SK-N-SH treated with all-trans-retinoic acid at 6 μM for 48 hours (cell line): ENCODE data around the gene REEP6.

ENCODE experiments used
- ARNTL ChIP-seq: fragments of 450-650 bp; formaldehyde crosslinking; IDR thresholded peaks from 2 replicates; pipeline ENCODE4 v1.5.0; 2020; ENCODE audit warnings: low read depth, mild to moderate bottlenecking, moderate library complexity, borderline replicate concordance
- CSDC2 ChIP-seq: fragments of 250-450 bp; sonication (Bioruptor Pico); IDR thresholded peaks from 2 replicates; pipeline ENCODE4 v1.5.0; 2020; ENCODE audit warnings: mild to moderate bottlenecking, moderate library complexity
- ESRRG ChIP-seq: fragments of 250-450 bp; sonication (Bioruptor Pico); IDR thresholded peaks from 2 replicates; pipeline ENCODE4 v1.6.1; 2021; ENCODE audit warnings: mild to moderate bottlenecking
- ISL1 ChIP-seq: fragments of 250-450 bp; sonication (Bioruptor Pico); IDR thresholded peaks from 2 replicates; pipeline ENCODE4 v2.1.2; 2022; ENCODE audit warnings: mild to moderate bottlenecking, moderate library complexity
- PPARA ChIP-seq: fragments of 250-450 bp; sonication (Bioruptor Pico); IDR thresholded peaks from 2 replicates; pipeline ENCODE4 v1.5.0; 2020; ENCODE audit warnings: mild to moderate bottlenecking, borderline replicate concordance
- RARB ChIP-seq: fragments of 250-450 bp; sonication (Bioruptor Pico); IDR thresholded peaks from 2 replicates; pipeline ENCODE4 v1.8.0; 2021; ENCODE audit warnings: mild to moderate bottlenecking, moderate library complexity
- SNAI2 ChIP-seq: fragments of 250-450 bp; sonication (Bioruptor Pico); IDR thresholded peaks from 2 replicates; pipeline ENCODE4 v1.5.0; 2020; ENCODE audit warnings: mild to moderate bottlenecking, moderate library complexity
- TCF4 ChIP-seq: fragments of 250-450 bp; sonication (Bioruptor Pico); IDR thresholded peaks from 2 replicates; pipeline ENCODE4 v1.8.0; 2021; ENCODE audit warnings: mild to moderate bottlenecking, moderate library complexity, borderline replicate concordance
- ZFP3 ChIP-seq: fragments of 250-450 bp; sonication (Bioruptor Pico); IDR thresholded peaks from 2 replicates; pipeline ENCODE4 v1.5.0; 2020; ENCODE audit warnings: mild to moderate bottlenecking, moderate library complexity
- ZFP30 ChIP-seq: fragments of 450-650 bp; formaldehyde crosslinking; IDR thresholded peaks from 2 replicates; pipeline ENCODE4 v1.5.0; 2022; ENCODE audit warnings: mild to moderate bottlenecking, moderate library complexity
- TF ChIP-seq, protein P1 (sequence below): fragments of 250-450 bp; sonication (Bioruptor Pico); IDR thresholded peaks from 2 replicates; pipeline ENCODE4 v1.8.0; 2020; ENCODE audit warnings: mild to moderate bottlenecking, moderate library complexity, borderline replicate concordance
- TF ChIP-seq, protein P2 (sequence below): fragments of 250-450 bp; sonication (Bioruptor Pico); IDR thresholded peaks from 2 replicates; pipeline ENCODE4 v1.5.0; 2020; ENCODE audit warnings: mild to moderate bottlenecking, moderate library complexity
- TF ChIP-seq, protein P3 (sequence below): fragments of 250-450 bp; sonication (Bioruptor Pico); IDR thresholded peaks from 2 replicates; pipeline ENCODE4 v1.5.1; 2020; ENCODE audit warnings: low read depth, mild to moderate bottlenecking, moderate library complexity
- TF ChIP-seq, protein P4 (sequence below): fragments of 250-450 bp; sonication (Bioruptor Pico); IDR thresholded peaks from 2 replicates; pipeline ENCODE4 v1.5.1; 2021; ENCODE audit warnings: mild to moderate bottlenecking, moderate library complexity

DNA sequence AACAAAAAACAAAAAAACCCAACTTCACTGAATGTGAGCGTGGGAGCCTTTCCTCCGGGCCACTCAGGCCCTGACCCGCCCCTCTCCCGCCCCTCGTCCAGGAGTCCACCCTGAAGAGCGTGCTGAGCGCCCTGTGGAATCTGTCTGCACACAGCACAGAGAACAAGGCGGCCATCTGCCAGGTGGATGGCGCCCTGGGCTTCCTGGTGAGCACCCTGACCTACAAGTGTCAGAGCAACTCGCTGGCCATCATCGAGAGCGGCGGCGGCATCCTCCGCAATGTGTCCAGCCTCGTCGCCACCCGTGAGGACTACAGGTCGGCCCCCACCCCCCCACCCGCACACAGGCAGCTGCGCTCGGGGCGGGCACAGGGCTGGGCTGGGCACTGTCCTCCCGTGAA lies 29.1 kb upstream of the REEP6 start:
- TF ChIP-seq ZFP30 (CRISPR knock-in tag): no peak
- no peak for TF ChIP-seq SNAI2 (CRISPR knock-in tag)
- no peak for TF ChIP-seq RARB
- TF ChIP-seq, protein P1, sequence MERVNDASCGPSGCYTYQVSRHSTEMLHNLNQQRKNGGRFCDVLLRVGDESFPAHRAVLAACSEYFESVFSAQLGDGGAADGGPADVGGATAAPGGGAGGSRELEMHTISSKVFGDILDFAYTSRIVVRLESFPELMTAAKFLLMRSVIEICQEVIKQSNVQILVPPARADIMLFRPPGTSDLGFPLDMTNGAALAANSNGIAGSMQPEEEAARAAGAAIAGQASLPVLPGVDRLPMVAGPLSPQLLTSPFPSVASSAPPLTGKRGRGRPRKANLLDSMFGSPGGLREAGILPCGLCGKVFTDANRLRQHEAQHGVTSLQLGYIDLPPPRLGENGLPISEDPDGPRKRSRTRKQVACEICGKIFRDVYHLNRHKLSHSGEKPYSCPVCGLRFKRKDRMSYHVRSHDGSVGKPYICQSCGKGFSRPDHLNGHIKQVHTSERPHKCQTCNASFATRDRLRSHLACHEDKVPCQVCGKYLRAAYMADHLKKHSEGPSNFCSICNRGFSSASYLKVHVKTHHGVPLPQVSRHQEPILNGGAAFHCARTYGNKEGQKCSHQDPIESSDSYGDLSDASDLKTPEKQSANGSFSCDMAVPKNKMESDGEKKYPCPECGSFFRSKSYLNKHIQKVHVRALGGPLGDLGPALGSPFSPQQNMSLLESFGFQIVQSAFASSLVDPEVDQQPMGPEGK (CRISPR knock-in tag): no peak
- TF ChIP-seq, protein P2, sequence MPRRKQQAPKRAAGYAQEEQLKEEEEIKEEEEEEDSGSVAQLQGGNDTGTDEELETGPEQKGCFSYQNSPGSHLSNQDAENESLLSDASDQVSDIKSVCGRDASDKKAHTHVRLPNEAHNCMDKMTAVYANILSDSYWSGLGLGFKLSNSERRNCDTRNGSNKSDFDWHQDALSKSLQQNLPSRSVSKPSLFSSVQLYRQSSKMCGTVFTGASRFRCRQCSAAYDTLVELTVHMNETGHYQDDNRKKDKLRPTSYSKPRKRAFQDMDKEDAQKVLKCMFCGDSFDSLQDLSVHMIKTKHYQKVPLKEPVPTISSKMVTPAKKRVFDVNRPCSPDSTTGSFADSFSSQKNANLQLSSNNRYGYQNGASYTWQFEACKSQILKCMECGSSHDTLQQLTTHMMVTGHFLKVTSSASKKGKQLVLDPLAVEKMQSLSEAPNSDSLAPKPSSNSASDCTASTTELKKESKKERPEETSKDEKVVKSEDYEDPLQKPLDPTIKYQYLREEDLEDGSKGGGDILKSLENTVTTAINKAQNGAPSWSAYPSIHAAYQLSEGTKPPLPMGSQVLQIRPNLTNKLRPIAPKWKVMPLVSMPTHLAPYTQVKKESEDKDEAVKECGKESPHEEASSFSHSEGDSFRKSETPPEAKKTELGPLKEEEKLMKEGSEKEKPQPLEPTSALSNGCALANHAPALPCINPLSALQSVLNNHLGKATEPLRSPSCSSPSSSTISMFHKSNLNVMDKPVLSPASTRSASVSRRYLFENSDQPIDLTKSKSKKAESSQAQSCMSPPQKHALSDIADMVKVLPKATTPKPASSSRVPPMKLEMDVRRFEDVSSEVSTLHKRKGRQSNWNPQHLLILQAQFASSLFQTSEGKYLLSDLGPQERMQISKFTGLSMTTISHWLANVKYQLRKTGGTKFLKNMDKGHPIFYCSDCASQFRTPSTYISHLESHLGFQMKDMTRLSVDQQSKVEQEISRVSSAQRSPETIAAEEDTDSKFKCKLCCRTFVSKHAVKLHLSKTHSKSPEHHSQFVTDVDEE (CRISPR knock-in tag): no peak
- no peak for TF ChIP-seq ISL1 (CRISPR knock-in tag)
- TF ChIP-seq CSDC2 (CRISPR knock-in tag): no peak
- no peak for TF ChIP-seq ARNTL (CRISPR knock-in tag)
- TF ChIP-seq, protein P3, sequence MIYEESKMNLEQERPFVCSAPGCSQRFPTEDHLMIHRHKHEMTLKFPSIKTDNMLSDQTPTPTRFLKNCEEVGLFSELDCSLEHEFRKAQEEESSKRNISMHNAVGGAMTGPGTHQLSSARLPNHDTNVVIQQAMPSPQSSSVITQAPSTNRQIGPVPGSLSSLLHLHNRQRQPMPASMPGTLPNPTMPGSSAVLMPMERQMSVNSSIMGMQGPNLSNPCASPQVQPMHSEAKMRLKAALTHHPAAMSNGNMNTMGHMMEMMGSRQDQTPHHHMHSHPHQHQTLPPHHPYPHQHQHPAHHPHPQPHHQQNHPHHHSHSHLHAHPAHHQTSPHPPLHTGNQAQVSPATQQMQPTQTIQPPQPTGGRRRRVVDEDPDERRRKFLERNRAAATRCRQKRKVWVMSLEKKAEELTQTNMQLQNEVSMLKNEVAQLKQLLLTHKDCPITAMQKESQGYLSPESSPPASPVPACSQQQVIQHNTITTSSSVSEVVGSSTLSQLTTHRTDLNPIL (CRISPR knock-in tag): no peak
- TF ChIP-seq TCF4 (CRISPR knock-in tag): no peak
- no peak for TF ChIP-seq ESRRG
- no peak for TF ChIP-seq PPARA (CRISPR knock-in tag)
- TF ChIP-seq, protein P4, sequence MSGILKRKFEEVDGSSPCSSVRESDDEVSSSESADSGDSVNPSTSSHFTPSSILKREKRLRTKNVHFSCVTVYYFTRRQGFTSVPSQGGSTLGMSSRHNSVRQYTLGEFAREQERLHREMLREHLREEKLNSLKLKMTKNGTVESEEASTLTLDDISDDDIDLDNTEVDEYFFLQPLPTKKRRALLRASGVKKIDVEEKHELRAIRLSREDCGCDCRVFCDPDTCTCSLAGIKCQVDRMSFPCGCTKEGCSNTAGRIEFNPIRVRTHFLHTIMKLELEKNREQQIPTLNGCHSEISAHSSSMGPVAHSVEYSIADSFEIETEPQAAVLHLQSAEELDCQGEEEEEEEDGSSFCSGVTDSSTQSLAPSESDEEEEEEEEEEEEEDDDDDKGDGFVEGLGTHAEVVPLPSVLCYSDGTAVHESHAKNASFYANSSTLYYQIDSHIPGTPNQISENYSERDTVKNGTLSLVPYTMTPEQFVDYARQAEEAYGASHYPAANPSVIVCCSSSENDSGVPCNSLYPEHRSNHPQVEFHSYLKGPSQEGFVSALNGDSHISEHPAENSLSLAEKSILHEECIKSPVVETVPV (CRISPR knock-in tag): no peak
- no peak for TF ChIP-seq ZFP3
